K562 (cell line): ENCODE results near the gene PPP1CC. TPM values are rescaled to one million over a fixed set of nuclear protein-coding genes. Genes with fewer than 3 reads are reported as not detected.

ENCODE experiments used
- ARID1B ChIP-seq: fragments of 450-650 bp; IDR thresholded peaks from 2 replicates; pipeline ENCODE4 v1.6.1; 2016; ENCODE audit warnings: antibody characterized with exemption, mild to moderate bottlenecking, inconsistent platforms
- SMARCB1 ChIP-seq: IDR thresholded peaks from 2 replicates; pipeline ENCODE4 v1.6.1; 2011; ENCODE audit warnings: improper control_type of control experiment, low read depth; ENCODE audit not compliant: insufficient read length
- ZNF699 ChIP-seq: fragments of 250-450 bp; sonication (Bioruptor Pico); IDR thresholded peaks from 2 replicates; pipeline ENCODE4 v1.8.0; 2021; ENCODE audit warnings: mild to moderate bottlenecking, moderate library complexity; ENCODE audit not compliant: insufficient replicate concordance
- polyA plus RNA-seq, 8 experiments: library from polyadenylated mRNA; depleted of rRNA in 4 of 8; stranded (reverse) in 5 of 8; unstranded in 3 of 8; fragments of >200 nt; fragmentation: Nextera tagmentation in 2 of 8; fragmentation: Illumina TruSeq in 1 of 8; extraction: Ambion mirVana in 2 of 8; extraction: Trizol in 1 of 8; gene quantifications; 2 replicates each; pipeline versions ENCODE4 v1.2.1 to v1.2.3, GENCODE V29; 2011 to 2014; ENCODE audit warnings: inconsistent platforms in 1 of 8, missing spikeins in 1 of 8
- total RNA-seq, 7 experiments: library from RNA; depleted of rRNA in 6 of 7; stranded (reverse); fragments of >200 nt in 6 of 7; fragmentation: Illumina TruSeq in 2 of 7; extraction: Trizol in 2 of 7; gene quantifications; 2 replicates each; pipeline versions ENCODE4 v1.2.1 to v1.2.3, GENCODE V29; 2011 to 2021; ENCODE audit warnings: low replicate concordance in 1 of 7
- TF ChIP-seq, protein P1 (sequence below), 2 experiments: fragments of 450-650 bp; formaldehyde crosslinking in 1 of 2; IDR thresholded peaks; 2 replicates each; pipeline versions ENCODE4 v1.4.0 to v1.6.1; 2014 to 2020; ENCODE audit warnings: mild to moderate bottlenecking in 2 of 2, borderline replicate concordance in 1 of 2, low read depth in 1 of 2
- TF ChIP-seq, protein P2 (sequence below): fragments of 250-450 bp; sonication (Bioruptor Pico); IDR thresholded peaks from 2 replicates; pipeline ENCODE4 v1.4.0; 2020

Gene PPP1CC
- total and polyA plus RNA-seq, 9 of the 15 experiments (the other 6 are each of a cell fraction or from before 2014, with no cell fraction given) = 67.4 to 286 (median 195) TPM

DNA sequence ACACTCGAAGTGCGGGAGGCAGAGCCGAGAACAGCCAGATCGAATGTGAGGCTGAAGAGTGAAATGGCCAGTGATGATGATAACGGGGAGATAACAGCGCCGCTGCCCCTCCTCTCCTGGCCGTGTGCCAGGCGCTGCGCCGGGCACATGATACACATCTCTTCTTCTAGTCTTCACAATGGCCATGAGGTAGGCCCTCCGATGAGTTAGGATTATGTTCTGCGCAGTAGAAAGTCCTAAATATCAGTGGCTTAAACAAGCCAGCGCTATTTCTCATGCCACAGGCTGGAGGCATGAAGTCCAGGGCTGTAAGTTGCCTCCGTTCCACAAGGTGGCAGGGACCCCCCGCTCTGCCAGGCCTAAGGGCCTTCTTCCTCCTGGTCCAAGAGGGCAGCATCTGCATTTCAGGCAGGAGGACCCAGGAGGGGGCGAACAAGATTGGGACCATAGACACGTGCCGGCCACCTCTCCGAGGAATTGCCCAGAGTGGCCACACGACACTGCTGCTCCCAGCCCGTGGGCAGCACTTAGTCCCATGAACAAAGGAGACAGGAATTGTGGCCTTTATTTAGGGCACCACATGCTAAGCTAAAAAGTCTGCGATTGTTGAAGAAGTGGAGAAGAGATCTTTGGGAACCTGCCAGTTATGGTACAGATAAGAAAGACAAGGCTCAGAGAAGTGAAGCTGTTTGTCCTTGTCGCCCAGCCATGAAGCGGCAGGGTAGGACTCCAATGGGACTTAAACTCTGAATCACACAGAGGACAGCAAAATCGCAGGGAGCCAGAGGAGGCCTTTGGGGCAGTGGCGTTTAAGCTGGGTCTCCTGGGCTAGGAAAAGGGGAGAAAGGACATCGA is 42.9 kb downstream of the PPP1CC start (continued):
- TF ChIP-seq, protein P1, sequence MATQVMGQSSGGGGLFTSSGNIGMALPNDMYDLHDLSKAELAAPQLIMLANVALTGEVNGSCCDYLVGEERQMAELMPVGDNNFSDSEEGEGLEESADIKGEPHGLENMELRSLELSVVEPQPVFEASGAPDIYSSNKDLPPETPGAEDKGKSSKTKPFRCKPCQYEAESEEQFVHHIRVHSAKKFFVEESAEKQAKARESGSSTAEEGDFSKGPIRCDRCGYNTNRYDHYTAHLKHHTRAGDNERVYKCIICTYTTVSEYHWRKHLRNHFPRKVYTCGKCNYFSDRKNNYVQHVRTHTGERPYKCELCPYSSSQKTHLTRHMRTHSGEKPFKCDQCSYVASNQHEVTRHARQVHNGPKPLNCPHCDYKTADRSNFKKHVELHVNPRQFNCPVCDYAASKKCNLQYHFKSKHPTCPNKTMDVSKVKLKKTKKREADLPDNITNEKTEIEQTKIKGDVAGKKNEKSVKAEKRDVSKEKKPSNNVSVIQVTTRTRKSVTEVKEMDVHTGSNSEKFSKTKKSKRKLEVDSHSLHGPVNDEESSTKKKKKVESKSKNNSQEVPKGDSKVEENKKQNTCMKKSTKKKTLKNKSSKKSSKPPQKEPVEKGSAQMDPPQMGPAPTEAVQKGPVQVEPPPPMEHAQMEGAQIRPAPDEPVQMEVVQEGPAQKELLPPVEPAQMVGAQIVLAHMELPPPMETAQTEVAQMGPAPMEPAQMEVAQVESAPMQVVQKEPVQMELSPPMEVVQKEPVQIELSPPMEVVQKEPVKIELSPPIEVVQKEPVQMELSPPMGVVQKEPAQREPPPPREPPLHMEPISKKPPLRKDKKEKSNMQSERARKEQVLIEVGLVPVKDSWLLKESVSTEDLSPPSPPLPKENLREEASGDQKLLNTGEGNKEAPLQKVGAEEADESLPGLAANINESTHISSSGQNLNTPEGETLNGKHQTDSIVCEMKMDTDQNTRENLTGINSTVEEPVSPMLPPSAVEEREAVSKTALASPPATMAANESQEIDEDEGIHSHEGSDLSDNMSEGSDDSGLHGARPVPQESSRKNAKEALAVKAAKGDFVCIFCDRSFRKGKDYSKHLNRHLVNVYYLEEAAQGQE (IDR thresholded peaks at IDR 0.05; ENCODE audit: borderline replicate concordance) = 0 out of 2 replicates have a peak, but pooled peaks have one; percentile 2
- TF ChIP-seq, protein P1 (CRISPR knock-in tag; IDR thresholded peaks at IDR 0.05; ENCODE audit: low read depth) = no peak
- TF ChIP-seq, protein P2, sequence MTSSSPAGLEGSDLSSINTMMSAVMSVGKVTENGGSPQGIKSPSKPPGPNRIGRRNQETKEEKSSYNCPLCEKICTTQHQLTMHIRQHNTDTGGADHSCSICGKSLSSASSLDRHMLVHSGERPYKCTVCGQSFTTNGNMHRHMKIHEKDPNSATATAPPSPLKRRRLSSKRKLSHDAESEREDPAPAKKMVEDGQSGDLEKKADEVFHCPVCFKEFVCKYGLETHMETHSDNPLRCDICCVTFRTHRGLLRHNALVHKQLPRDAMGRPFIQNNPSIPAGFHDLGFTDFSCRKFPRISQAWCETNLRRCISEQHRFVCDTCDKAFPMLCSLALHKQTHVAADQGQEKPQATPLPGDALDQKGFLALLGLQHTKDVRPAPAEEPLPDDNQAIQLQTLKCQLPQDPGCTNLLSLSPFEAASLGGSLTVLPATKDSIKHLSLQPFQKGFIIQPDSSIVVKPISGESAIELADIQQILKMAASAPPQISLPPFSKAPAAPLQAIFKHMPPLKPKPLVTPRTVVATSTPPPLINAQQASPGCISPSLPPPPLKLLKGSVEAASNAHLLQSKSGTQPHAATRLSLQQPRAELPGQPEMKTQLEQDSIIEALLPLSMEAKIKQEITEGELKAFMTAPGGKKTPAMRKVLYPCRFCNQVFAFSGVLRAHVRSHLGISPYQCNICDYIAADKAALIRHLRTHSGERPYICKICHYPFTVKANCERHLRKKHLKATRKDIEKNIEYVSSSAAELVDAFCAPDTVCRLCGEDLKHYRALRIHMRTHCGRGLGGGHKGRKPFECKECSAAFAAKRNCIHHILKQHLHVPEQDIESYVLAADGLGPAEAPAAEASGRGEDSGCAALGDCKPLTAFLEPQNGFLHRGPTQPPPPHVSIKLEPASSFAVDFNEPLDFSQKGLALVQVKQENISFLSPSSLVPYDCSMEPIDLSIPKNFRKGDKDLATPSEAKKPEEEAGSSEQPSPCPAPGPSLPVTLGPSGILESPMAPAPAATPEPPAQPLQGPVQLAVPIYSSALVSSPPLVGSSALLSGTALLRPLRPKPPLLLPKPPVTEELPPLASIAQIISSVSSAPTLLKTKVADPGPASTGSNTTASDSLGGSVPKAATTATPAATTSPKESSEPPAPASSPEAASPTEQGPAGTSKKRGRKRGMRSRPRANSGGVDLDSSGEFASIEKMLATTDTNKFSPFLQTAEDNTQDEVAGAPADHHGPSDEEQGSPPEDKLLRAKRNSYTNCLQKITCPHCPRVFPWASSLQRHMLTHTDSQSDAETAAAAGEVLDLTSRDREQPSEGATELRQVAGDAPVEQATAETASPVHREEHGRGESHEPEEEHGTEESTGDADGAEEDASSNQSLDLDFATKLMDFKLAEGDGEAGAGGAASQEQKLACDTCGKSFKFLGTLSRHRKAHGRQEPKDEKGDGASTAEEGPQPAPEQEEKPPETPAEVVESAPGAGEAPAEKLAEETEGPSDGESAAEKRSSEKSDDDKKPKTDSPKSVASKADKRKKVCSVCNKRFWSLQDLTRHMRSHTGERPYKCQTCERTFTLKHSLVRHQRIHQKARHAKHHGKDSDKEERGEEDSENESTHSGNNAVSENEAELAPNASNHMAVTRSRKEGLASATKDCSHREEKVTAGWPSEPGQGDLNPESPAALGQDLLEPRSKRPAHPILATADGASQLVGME (CRISPR knock-in tag) = peak; percentile 26; the same call in 1 of the 2 replicates
- no peak for TF ChIP-seq SMARCB1
- no peak for TF ChIP-seq ZNF699 (CRISPR knock-in tag)
- TF ChIP-seq ARID1B = peak; percentile 34
